Measurements from ENCODE around the gene FBXO41.

The FBXO41 gene

DNA sequence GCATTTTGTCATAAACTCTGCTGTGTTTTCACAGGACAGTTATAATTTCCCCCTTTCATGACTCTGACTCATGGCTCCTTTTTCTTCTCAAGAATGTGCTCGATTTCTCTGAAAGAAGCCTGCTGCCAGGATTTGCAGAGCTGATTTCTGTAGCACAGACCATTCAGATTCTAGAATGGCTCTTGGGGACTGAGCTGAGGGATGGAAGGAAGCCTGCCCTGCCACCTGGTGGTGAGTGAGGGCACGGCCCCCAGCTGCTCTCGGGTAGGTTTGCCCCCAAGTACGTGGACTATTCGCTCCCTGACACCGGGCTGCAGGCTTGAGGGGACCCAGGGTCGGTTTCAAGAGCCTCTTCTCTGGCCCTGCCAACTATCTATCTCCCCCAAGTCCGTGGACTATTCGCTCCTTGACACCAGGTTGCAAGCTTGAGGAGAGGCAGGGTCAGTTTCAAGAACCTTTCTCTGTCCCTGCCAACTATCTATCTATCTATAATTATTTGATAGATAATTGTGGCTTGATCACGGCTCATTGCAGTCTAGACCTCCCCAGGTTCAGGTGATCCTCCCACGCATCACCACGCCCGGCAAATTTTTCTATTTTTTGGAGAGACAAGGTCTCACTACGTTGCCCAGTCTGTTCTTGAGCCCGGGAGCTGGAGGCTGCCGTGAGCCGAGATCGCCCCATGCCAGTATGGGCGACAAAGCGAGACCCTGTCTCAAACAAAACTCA is 71.7 kb downstream of the FBXO41 start:
- DNase-seq, result peak; percentile 44

DNA sequence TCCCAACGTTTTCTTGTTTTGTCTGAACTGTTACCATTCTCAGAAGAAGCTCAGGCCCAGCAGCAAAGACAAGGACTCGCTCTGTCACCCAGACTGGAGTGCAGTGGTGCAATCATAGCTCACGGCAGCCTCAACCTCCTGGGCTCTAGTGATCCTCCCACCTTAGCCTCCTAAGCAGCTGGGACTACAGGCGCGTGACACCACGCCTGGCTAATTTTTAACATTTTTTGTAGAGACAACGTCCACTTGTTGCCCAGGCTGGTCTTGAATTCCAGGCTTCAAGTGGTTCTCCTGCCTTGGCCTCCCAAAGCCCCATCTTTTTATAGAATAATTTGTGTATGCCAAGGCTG is 72.2 kb downstream of the FBXO41 start:
- DNase-seq, result no peak

DNA sequence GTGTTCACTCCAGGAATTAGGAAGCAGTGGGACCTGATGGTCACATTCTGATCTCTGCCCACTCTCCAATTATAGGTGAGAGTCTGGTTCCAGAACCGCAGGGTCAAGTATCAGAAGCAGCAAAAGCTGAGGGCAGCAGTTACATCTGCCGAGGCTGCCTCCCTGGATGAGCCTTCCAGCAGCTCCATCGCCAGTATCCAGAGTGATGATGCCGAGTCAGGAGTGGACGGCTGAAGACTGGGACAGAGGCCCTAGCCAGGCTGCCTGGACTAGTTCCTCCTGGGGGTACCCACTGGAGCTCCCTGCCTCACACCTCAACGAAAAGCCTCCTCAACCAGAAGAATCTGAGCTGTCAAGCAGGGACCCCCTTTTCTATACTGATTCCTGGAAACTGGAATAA is 73.6 kb downstream of the FBXO41 start:
- DNase-seq, result no peak

DNA sequence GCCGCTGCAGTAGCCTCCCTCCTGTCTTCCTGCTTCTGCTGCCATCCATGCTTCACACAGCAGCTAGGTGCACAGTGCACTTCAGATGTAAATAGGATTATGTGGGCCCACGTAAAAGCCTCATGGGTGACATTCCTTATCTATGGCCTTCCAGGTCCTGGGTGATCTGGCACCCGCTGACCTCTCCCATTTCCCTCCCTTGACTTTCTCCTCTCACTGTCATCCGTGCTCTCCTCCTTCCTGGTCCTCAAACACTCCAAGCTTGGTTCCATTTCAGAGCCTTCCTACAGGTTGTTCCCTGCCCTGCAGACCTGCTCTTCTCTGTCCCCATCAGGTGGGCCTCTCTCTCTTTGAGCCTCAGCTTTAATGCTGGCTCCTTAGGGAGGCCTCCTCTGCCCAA is 74.3 kb downstream of the FBXO41 start:
- DNase-seq, result no peak

DNA sequence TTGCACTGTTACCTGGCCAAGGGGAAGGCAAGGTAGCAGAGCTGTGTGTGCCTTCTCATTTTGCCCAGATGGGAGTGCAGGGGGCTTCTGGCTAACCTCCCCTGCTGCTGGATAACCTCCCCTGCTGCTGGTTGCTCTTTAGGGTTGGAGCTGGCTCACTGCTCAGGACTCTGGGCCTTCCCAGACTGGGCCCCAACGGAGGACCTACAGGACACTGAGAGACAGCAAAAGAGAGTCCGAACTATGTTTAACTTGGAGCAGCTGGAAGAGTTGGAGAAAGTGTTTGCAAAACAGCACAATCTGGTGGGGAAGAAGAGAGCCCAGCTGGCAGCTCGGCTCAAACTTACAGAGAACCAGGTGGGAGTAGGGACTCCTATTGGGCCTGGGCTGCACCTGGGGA is 76.0 kb downstream of the FBXO41 start:
- no peak for DNase-seq

DNA sequence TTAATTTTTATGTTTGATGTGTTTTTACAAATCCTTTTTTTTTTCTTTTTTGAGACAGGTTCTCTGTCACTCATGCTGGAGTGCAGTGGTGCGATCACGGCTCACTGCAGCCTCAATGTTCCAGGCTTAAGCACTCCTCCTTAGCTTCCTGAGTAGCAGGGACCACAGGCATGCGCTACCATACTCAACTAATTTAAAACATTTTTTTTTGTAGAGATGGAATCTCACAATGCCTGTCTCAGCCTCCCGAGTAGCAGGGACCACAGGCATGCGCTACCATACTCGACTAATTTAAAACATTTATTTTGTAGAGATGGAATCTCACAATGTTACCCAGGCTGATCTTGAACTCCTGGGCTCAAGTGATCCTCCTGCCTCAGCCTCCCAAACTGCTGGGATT is 78.7 kb downstream of the FBXO41 start:
- no peak for DNase-seq
